ENCODE data around the gene MEGF11.

- no peak for TF ChIP-seq POLR2AphosphoS5 (IDR thresholded peaks at IDR 0.05; ENCODE audit: borderline replicate concordance, low read depth, low read length)
- no peak for TF ChIP-seq EZH2 (IDR thresholded peaks at IDR 0.05)
Observed at GRCh38 chr15:66251790-66252684, 1.5 kb downstream of the MEGF11 start.
